ENCODE data around the gene EHD4.

- TF ChIP-seq CTCF (conservative IDR thresholded peaks at IDR 0.05) (no peak), ZFX (IDR thresholded peaks at IDR 0.05) (no peak)
Observed at GRCh38 chr15:41900526-41901380, 71.6 kb downstream of the EHD4 start.
